GM23338 (cell line): ENCODE results near the gene DRG2.

Source experiments
- CREB1 ChIP-seq: fragments of 250-450 bp; sonication (Bioruptor Pico); IDR thresholded peaks from 2 replicates; pipeline ENCODE4 v1.5.0; 2020; ENCODE audit warnings: low read depth, mild to moderate bottlenecking, moderate library complexity
- CTCF ChIP-seq, 2 experiments: fragments of 200-600 bp in 1 of 2; sonication (generic) in 1 of 2; conservative IDR thresholded peaks; 2 replicates each; pipeline versions ENCODE4 v1.5.1 to v1.6.1; 2016 to 2017; ENCODE audit warnings: antibody characterized with exemption in 2 of 2, low read depth in 2 of 2, mild to moderate bottlenecking in 2 of 2, moderate library complexity in 1 of 2
- ETS1 ChIP-seq: IDR thresholded peaks from 2 replicates; pipeline ENCODE4 v1.6.1; 2016; ENCODE audit warnings: antibody characterized with exemption
- EZH2 ChIP-seq: fragments of 200-600 bp; sonication (generic); IDR thresholded peaks from one replicate; pipeline ENCODE4 v1.8.0; 2017; ENCODE audit warnings: antibody characterized with exemption, mild to moderate bottlenecking, low read depth; ENCODE audit not compliant: unreplicated experiment
- EZH2phosphoT487 ChIP-seq: fragments of 200-600 bp; sonication (generic); IDR thresholded peaks from one replicate; pipeline ENCODE4 v1.8.1; 2018; ENCODE audit warnings: antibody characterized with exemption; ENCODE audit not compliant: unreplicated experiment
- JUNB ChIP-seq: IDR thresholded peaks from one replicate; pipeline ENCODE4 v1.6.1; 2016; ENCODE audit warnings: antibody characterized with exemption; ENCODE audit not compliant: unreplicated experiment
- POLR2AphosphoS5 ChIP-seq: IDR thresholded peaks from 2 replicates; pipeline ENCODE4 v1.6.1; 2016; ENCODE audit warnings: antibody characterized with exemption, low read depth
- REST ChIP-seq: IDR thresholded peaks from one replicate; pipeline ENCODE4 v1.6.1; 2018; ENCODE audit warnings: antibody characterized with exemption; ENCODE audit not compliant: unreplicated experiment
- ZNF331 ChIP-seq: fragments of 250-450 bp; sonication (Bioruptor Pico); IDR thresholded peaks from 2 replicates; pipeline ENCODE4 v1.5.0; 2020; ENCODE audit warnings: low read depth, mild to moderate bottlenecking, moderate library complexity

GRCh38 chr17:18070861-18071340 lies 16.8 kb upstream of the DRG2 start:
- TF ChIP-seq POLR2AphosphoS5 (no peak), CTCF (conservative IDR thresholded peaks at IDR 0.05; ENCODE audit: low read depth in 2 of 2) (no peak), REST (no peak), EZH2 (no peak), CREB1 (CRISPR knock-in tag) (no peak), ZNF331 (CRISPR knock-in tag) (no peak), JUNB (no peak), EZH2phosphoT487 (no peak), ETS1 (no peak)
